DND-41 (cell line): ENCODE results near the gene TLR7.
A peak's percentile ranks its signal among the peaks of the same experiment; 100 is the strongest.

Experiments
- ATAC-seq: fragments of 200-7000 bp; cut with Tn5 transposase; 3 replicates; pipeline ENCODE4 v1.9.1; 2021; ENCODE audit warnings: low read depth; ENCODE audit not compliant: insufficient read depth
- DNase-seq: peaks from one replicate; pipeline ENCODE4 v3.0.0-alpha.2; 2020
- H2AFZ ChIP-seq: 2 replicates; pipeline ENCODE4 v1.6.0; 2012; ENCODE audit warnings: low read depth, low read length
- H3K27ac ChIP-seq: 2 replicates; pipeline ENCODE4 v1.5.1; 2012; ENCODE audit warnings: low read length, inconsistent platforms
- H3K27me3 ChIP-seq: fragments of 200-600 bp; sonication (generic); 2 replicates; pipeline ENCODE4 v1.6.0; 2012; ENCODE audit warnings: low read length, mild to moderate bottlenecking, inconsistent platforms; ENCODE audit not compliant: insufficient read depth, poor library complexity
- H3K36me3 ChIP-seq: 2 replicates; pipeline ENCODE4 v1.5.1; 2012; ENCODE audit warnings: low read length, inconsistent platforms; ENCODE audit not compliant: insufficient read depth
- H3K4me1 ChIP-seq: 2 replicates; pipeline ENCODE4 v1.5.1; 2012; ENCODE audit warnings: mild to moderate bottlenecking, low read length; ENCODE audit not compliant: insufficient read depth
- H3K4me2 ChIP-seq: 2 replicates; pipeline ENCODE4 v1.6.0; 2012; ENCODE audit warnings: mild to moderate bottlenecking, moderate library complexity, low read length, inconsistent platforms; ENCODE audit not compliant: insufficient read depth
- H3K4me3 ChIP-seq, 2 experiments: fragments of 200-600 bp in 1 of 2; shearing (Covaris generic) in 1 of 2; 2 replicates each; pipeline ENCODE4 v1.5.1; 2012 to 2016; ENCODE audit warnings: inconsistent platforms in 2 of 2, low read length in 2 of 2, mild to moderate bottlenecking in 2 of 2, low read depth in 1 of 2, moderate library complexity in 1 of 2
- H3K79me2 ChIP-seq: 2 replicates; pipeline ENCODE4 v1.6.0; 2012; ENCODE audit warnings: low read length, inconsistent platforms; ENCODE audit not compliant: insufficient read depth
- H3K9ac ChIP-seq: 2 replicates; pipeline ENCODE4 v1.6.0; 2012; ENCODE audit warnings: low read depth, mild to moderate bottlenecking, inconsistent platforms, low read length, moderate library complexity
- H3K9me3 ChIP-seq: 2 replicates; pipeline ENCODE4 v1.5.1; 2012; ENCODE audit warnings: low read length, moderate library complexity, mild to moderate bottlenecking, inconsistent platforms; ENCODE audit not compliant: insufficient read depth, severe bottlenecking
- H4K20me1 ChIP-seq: 2 replicates; pipeline ENCODE4 v1.6.0; 2012; ENCODE audit warnings: low read length; ENCODE audit not compliant: insufficient read depth
- CTCF ChIP-seq: IDR thresholded peaks from 2 replicates; pipeline ENCODE4 v1.5.1; 2012; ENCODE audit warnings: borderline replicate concordance, low read length, moderate library complexity, mild to moderate bottlenecking; ENCODE audit not compliant: poor library complexity, severe bottlenecking; ENCODE audit errors: extremely low read depth
- EZH2 ChIP-seq: IDR thresholded peaks from 3 replicates; pipeline ENCODE4 v1.6.1; 2012; ENCODE audit warnings: borderline replicate concordance, low read depth, mild to moderate bottlenecking, moderate library complexity, low read length, inconsistent platforms; ENCODE audit not compliant: severe bottlenecking

The TLR7 gene

GRCh38 chrX:12910423-12911121, 43.7 kb downstream of the TLR7 start:
- Histone ChIP-seq H3K27ac (no peak overlapping the region), H3K4me1 (peaks cover 7% of the 10 kb centered on the region; the same call in 1 of the 2 replicates), H3K79me2 (no peaks in the 10 kb centered on the region), H3K4me3 (no peak overlapping the region), H4K20me1 (no peaks in the 10 kb centered on the region), H3K9ac (no peak overlapping the region), H3K4me2 (no peak overlapping the region), H3K36me3 (no peaks in the 10 kb centered on the region), H2AFZ (no peak overlapping the region), H3K27me3 (no peaks in the 10 kb centered on the region), H3K9me3 (no peaks in the 10 kb centered on the region)
- ATAC-seq: peak; percentile 44; the same call in 2 of the 3 replicates
- TF ChIP-seq CTCF: no peak
- no peak for TF ChIP-seq EZH2
- peak; percentile 21 for DNase-seq

DNA sequence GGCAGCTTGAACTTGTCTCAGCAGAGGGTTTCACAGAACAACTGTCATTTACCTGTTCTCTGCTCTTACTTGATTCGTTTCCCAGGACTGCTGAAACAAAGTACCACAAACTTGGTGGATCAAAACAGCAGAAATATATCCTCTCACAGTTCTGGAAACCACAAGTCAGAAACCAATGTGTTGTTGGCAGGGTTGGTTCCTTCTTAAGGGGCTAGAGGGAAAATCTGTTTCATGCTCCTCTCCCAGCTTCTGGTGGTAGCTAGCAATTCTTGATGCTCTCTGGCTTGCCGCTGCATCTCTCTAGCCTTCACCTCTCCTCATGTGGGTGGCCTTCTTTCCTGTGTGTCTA, 44.2 kb downstream of the TLR7 start:
- Histone ChIP-seq H3K27me3 (no peaks in the 10 kb centered on the region), H3K36me3 (no peaks in the 10 kb centered on the region)

DNA sequence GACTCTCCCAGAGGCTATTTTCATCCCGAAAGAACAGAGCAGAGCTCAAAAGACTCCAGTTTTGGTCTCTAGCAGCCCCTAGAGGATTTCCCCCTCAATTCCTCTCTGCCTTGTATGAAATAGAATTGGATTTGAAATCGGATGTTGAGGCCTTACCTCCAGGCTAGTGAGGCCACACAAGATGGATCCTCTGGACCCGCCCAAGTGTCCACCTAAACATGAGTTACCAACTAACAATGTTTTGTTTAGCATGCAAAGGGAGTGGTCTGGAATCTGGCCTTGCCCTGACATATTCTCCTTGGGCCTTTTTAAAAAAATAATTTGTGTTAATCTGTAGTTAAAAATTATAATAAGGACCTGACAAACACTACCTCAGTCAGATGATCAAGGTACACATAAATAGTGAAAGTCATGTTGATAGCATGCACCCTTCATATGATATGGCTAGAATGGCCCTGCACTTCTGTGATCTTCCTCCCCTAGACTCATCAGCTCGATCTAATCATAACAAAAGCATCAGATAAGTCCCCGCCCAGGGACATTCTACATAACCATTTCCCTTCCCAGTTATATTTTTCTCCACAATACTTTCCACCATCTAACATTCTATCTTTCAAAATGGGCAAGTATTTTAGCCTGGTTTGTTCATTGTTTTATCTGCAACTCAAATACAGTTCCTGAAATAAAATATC, 46.1 kb downstream of the TLR7 start:
- Histone ChIP-seq H3K9ac (no peak overlapping the region), H4K20me1 (no peaks in the 10 kb centered on the region), H3K4me2 (no peak overlapping the region), H3K4me1 (peaks cover 7% of the 10 kb centered on the region; the same call in 1 of the 2 replicates), H3K27ac (no peak overlapping the region), H3K27me3 (no peaks in the 10 kb centered on the region), H2AFZ (no peak overlapping the region), H3K9me3 (no peaks in the 10 kb centered on the region), H3K79me2 (no peaks in the 10 kb centered on the region), H3K36me3 (no peaks in the 10 kb centered on the region), H3K4me3 (no peak overlapping the region)
- ATAC-seq (no peak), DNase-seq (no peak)
- TF ChIP-seq CTCF: no peak
- TF ChIP-seq EZH2: no peak

More for the DNA sequence above, 44.2 kb downstream of the TLR7 start:
- no peak overlapping the region for H3K27ac ChIP-seq
- no peak overlapping the region for H3K9ac ChIP-seq
- H3K4me1 ChIP-seq: peaks cover 7% of the 10 kb centered on the region; the same call in 1 of the 2 replicates
- H3K79me2 ChIP-seq: no peaks in the 10 kb centered on the region
- H2AFZ ChIP-seq: no peak overlapping the region
- ATAC-seq (peak; percentile 82), DNase-seq (peak; percentile 31)
- H4K20me1 ChIP-seq: no peaks in the 10 kb centered on the region
- no peak overlapping the region for H3K4me3 ChIP-seq
- no peak overlapping the region for H3K4me2 ChIP-seq
- TF ChIP-seq EZH2: no peak
- TF ChIP-seq CTCF: no peak
- H3K9me3 ChIP-seq: no peaks in the 10 kb centered on the region
